Testis (tissue), 2 donors: ENCODE results near the gene NCAPD3.
"Not testable (repeated sequence)": the region's sequence is repeated elsewhere in the genome, so short reads cannot be mapped to it uniquely, and the experiment has no call there.

Experiments
- CTCF ChIP-seq, 3 experiments: fragments of 450-650 bp in 2 of 3; fragments of 200-600 bp in 1 of 3; sonication (generic) in 1 of 3; IDR thresholded peaks; one replicate each; pipeline ENCODE4 v1.5.1; 2016 to 2019; ENCODE audit warnings: antibody characterized with exemption in 3 of 3, mild to moderate bottlenecking in 2 of 3, moderate library complexity in 1 of 3
- POLR2A ChIP-seq: fragments of 450-650 bp; IDR thresholded peaks from one replicate; pipeline ENCODE4 v1.6.1; 2017; ENCODE audit warnings: antibody characterized with exemption, mild to moderate bottlenecking, moderate library complexity

- TF ChIP-seq CTCF (IDR thresholded peaks at IDR 0.05); POLR2A: not testable (repeated sequence)
Measured at GRCh38 chr11:134255184-134255561, 31.4 kb upstream of the NCAPD3 start.
